HG03066 (cell line): ENCODE measurements around the gene LHFPL2.
"Not testable (repeated sequence)": the region's sequence is repeated elsewhere in the genome, so short reads cannot be mapped to it uniquely, and the experiment has no call there.

Source experiments
- ATAC-seq: cut with Tn5 transposase; IDR thresholded peaks from one replicate; pipeline ENCODE4 v1.9.1; 2021; ENCODE audit warnings: low read depth; ENCODE audit not compliant: unreplicated experiment

Gene LHFPL2, protein sequence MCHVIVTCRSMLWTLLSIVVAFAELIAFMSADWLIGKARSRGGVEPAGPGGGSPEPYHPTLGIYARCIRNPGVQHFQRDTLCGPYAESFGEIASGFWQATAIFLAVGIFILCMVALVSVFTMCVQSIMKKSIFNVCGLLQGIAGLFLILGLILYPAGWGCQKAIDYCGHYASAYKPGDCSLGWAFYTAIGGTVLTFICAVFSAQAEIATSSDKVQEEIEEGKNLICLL

DNA sequence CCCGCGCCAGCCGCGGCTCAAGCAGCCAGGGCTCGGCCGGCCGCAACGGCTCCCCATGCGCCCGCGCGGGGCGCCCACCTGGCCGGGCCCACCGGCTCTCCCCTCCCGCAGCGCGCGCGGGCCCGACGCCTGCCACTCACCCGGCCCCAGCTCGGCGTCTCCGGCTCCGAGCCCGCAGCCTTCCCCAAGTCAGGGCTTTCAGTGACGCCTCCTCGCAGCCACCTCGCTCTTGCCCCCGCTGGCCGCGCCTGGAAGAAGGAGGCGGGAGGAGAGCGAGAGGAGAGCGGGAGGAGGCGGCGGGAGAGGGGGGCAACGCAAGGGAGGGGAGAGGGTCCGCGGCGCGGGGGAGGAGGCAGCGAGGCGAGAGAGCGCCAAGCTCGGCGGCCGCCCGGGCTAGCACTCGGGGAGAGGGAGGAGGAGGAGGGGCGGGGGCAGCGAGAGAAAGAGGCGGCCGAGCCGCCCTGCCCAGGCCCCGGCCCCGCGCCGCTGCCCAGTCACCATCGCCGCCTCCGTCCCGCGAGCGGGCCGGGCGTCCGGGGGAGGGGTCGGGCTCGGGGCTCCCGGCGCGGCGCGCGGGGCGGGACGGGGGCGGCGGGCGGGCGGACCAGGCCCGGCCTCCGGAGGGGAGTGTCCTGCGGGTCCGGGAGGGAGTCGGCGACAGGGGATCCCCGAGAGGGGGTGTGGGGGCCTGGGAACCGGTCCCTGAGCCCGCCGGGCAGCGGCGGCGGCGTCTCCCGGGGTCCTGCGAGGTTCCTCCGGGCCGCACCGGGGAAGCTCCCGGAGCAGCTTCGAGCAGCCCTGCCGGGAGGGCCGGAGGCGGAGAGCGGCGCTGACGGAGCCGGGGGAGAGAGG, at the start of gene LHFPL2:
Gene LHFPL2 (minus strand): TSS at position 414 of the 852 bp plus-strand sequence. CDS start 138,559 bp downstream, outside the sequence.
- ATAC-seq: peak; percentile 46

DNA sequence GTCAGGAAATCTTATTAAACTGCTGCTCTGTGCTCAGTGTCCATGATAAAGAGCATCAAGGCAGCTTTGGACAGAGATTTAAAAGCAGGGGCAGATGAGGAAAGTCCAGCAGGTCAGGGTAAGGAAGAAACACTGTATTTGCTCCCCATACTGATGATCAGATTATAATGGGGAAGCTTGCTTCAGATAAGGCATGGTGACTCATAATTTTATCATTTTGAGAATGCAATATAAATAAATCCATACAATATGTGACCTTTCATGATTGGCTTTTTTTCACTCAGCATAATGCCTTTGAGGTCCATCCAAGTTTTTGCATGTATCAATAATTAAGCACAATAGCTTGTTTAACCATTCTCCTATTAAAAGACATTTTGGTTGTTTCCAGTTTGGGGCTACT, 48.1 kb upstream of the LHFPL2 start:
- no peak for ATAC-seq

DNA sequence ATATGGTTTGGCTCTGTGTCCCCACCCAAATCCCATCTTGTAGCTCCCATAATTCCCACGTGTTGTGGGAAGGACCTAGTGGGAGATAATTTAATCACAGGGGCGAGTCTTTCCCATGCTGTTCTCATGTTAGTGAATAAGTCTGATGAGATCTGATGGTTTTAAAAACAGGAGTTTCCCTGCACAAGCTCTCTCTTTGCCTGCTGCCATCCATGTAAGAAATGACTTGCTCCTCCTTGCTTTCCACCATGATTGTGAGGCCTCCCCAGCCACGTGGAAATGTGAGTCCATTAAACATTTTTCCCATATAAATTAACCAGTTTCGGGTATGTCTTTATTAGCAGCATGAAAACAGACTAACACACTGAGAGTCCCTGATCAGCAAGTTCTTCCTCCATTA, 47.5 kb upstream of the LHFPL2 start:
- not testable (repeated sequence) for ATAC-seq

DNA sequence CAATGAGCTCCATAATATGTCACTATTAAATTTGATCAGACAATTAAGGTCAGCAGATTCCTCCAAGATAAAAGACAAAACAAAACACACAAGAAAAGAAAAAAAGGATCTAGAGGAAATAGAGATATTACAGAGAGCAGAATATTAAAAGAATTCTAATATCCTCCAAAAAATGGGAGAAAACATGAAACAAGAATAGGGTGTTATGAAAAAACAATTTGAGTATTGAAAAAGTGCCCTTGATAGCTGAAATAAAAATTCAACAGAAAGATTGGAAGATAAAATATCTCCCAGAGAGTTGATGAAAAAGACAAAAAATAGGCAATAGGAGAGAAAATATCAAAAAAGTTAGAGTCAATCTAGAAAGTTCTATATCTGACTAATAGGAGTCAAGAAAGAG, 44.8 kb upstream of the LHFPL2 start:
- no peak for ATAC-seq

DNA sequence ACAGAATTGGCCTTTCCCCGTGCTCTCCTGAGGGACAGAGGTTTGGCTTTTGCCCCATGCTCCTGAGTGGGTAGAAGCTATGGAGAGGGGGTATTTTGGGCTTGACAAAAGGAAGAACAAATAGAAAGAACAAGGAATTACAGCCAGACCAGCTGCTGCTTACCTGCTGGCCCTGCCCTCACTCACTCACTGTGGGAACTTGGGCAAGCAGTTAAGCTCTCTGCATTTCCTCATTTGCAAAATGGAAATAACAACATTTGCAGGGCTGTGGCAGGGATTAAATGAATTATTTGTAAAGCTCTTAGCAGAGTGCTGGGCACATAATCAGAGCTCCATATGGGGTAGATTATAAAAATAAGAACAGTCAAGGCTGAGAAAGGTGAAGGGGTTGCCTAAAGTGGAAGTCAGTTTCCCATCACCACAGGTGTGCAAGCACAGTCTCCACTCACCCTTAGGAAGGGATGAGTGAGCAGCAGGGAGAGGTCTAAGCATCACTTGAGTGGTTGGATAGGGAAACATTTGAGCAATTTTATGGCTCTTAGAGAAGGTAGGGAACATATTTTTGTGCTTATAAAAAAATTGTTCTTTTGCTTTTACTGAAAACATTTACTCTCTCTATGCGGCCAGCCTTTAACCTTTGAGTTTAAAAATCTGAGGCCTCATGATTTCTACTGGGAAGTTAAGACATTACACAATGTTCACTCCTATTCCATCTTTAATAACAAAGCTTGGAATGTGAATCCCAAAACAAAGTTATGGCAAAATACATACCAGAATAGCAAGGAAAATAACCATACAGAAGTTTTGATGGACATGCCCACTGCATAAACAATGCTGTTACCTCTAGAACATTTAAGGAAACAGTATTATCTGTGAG, 42.8 kb upstream of the LHFPL2 start:
- no peak for ATAC-seq

DNA sequence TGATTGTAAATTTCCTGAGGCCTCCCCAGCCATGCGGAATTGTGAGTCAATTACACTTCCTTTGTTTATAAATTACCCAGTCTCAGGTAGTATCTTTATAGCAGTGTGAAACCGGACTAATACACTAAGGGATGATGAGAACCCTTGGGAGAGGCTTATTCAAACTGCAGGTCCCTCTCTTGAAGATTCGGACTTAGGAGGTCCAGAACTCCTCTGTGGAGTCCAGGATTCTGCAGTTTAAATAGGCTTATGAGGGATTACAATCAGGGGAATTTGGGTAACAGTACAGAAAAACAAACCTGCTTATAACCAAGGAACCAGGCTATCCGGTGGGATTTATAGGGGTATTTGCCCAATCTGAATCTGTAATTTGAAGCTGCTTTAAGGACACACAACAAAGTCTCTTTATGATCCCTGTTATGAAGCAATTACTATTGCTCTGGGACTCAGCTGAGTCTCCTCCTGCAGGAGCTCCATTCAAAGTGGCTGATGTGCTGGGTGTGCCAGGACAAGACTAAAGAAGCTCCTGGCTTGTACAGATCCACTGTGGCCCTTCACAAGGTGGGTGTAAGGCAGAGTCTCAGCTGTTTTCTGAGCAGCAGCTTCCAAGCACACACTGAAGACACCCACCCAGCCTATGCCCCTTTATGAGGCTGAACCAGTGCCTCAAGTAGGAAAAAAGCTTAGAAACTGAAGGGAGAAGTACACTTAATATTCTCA, 41.8 kb upstream of the LHFPL2 start:
- ATAC-seq: no peak

DNA sequence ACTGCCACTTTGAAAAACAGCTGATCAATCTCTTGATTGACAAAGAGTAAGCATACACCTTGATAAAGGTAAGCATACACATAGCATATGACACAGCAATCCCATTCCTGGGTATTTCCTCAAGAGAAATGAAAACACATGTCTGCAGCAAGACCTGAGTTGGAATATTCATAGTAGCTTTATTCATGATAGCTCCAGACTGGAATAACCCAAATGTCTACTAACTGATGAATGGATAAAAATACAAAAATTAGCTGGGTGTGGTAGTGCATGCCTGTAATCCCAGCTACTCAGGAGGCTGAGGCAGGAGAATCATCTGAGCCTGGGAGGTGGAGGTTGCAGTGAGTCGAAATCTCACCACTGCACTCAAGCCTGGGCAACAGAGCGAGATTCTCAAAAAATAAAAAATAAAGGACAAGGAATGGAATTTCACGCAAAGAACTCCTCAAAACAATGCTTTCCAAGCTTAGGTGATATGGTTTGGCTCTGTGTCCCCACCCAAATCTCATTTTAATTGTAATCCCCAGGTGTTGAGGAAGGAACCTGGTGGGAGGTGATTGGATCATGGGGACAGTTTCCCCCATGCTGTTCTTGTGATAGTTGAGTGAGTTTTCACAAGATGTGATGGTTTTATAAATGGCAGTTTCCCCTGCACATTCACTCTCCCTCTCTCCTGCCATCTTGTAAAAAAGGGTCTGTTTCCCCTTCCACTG, 41.1 kb upstream of the LHFPL2 start:
- no peak for ATAC-seq

DNA sequence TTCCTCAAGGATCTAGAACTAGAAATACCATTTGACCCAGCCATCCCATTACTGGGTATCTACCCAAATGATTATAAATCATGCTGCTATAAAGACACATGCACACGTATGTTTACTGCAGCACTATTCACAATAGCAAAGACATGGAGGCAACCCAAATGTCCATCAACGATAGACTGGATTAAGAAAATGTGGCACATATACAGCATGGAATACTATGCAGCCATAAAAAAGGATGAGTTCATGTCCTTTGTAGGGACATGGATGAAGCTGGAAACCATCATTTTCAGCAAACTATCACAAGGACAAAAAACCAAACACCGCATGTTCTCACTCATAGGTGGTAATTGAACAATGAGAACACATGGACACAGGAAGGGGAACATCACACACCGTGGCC, 38.9 kb upstream of the LHFPL2 start:
- not testable (repeated sequence) for ATAC-seq

DNA sequence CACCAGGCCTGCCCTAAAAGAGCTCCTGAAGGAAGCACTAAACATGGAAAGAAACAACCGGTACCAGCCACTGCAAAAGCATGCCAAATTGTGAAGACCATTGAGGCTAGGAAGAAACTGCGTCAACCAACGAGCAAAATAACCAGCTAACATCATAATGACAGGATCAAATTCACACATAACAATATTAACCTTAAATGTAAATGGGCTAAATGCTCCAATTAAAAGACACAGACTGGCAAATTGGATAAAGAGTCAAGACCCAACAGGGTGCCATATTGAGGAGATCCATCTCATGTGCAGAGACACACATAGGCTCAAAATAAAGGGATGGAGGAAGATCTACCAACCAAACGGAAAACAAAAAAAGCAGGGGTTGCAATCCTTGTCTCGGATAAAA, 35.3 kb upstream of the LHFPL2 start:
- not testable (repeated sequence) for ATAC-seq

DNA sequence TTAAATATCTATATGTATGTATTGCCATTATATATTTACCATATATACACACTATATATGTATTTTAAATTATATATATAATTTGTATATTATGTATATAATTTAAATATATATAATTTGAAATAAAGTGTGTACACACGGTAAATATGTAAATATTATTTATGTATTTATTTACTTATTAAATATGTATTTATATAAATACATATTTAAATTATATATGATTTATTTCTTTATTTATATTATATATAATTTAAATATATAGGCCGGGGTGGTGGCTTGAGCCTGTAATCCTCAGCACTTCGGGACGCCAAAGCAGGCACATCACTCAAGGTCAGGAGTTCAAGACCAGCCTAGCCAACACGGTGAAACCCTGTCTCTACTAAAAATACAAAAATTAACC, 31.3 kb upstream of the LHFPL2 start:
- no peak for ATAC-seq

DNA sequence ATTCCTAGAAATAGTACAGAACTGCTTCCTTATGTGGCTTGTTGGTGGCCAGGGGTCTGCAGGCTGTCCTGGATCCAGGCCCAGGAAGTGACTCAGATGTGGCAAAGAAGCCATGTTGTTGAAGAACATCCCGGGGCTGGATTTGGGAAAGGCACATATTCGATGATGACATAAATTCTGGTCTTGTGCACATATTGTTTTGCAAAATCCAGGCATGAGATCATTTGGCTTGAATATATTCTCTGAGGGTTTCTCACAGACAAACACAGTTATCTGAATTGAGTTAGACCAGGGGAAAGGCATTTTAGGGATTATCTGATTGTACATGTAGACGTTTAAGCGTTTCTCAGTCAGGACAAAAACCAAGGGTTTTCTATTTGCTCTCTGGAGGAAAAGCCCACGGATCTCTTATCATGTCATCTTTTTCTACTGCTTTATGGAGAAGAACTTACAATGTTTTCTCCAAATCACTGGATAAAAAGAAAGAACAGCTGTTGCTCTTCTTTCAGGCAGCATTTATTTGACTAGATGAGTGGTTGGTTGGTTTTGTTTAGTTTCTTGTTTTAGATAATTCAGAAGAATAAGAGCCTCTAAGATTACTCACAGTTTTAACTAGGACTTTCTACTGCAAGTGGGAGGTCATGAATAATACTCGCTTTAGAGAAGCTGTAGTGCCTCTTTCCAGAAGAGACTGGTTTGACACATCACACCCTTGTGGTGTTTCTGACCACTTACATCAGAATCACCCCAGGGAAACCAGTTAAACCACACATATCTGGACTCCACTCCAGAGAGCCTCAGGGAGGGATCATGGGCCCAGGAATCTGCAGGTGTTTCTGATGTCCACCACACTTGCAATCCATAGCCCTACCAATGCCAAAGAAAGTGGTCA, 29.5 kb upstream of the LHFPL2 start:
- ATAC-seq: no peak

DNA sequence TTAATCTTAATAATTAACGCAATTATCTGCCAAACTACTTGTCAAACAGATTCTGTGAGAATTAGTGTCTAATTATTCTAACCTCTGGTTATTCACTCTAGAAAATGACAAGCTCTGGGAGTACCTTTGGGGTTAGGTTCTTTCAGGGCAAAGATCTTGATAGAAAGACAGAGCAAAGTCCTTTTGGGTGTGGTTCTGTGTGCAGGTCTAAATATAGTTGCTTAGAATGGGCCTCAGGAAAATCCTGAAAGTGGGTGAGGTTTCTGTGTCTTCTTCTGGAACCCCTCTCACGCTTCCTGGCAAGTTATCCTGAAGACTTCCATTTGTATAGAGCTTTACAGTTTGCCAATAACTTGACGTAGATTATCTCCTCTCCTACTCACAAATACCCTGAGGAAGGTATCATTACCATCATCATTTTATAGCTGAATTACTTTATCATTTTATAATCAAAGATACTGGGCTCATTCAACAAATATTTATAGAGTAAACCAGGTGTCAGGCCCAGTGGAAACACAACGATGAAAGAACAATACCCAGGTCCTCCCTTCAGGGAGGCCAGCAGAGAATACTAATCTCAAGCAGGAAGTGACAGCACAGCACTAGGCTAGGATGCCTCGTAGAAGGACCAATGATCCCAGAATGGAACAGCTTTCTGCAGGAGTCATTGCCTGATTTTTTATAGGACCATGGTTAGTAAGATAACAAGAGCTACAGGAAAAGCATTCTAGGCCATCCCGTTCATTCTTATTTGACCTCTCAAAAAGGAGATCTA, 27.6 kb upstream of the LHFPL2 start:
- ATAC-seq: no peak

DNA sequence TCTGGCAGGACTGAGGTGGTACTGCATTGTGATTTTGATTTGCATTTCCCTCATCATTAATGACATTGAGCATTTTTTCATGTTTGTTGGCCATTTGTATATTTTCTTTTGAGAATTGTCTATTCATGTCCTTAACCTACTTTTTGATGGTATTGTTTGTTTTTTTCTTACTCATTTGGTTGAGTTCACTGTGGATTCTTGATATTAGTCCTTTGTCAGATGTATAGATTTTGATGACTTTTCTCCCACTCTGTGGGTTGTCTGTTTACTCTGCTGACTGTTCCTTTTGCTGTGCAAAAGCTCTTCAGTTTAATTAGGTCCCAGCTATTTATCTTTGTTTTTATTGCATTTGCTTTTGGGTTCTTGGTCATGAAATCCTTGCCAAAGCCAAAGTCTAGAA, 25.3 kb upstream of the LHFPL2 start:
- ATAC-seq: not testable (repeated sequence)

DNA sequence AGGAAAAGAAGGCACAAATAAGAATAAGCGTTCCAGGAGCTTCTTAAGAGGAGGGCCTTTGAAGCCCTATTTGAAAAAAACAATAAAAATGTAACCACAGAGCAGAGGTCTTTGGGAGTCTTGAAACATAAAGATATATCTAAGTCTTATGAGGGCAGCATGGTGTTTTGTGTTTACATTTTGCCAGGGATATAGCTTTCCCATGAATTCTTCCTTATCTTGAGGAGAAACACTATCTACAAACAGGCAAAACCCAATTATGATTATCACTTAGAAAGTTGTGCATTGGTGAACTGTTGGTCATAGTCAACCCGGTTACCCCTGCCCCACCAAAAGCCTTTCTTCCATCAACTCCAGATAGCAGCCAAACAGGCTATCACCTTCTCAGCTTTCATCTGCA, 23.6 kb upstream of the LHFPL2 start:
- ATAC-seq: no peak

DNA sequence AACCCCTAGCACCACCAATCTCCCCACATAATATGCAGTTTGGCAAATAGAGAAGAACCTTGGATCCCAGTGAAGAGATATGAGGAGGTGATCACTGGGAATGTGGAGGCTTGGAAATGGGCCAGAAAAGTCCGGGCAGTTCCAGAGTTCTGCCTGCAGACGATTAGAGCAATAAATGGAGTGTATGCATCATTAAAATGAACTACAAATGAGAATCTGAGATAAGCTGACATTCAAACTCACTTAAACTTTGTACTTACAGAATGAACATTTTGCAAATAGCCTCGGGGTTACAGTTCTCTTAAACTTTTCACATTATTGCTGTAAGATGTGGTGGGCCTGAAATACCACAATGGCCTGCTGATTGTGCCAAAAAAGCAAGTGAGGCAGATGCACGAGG, 23.0 kb upstream of the LHFPL2 start:
- no peak for ATAC-seq

DNA sequence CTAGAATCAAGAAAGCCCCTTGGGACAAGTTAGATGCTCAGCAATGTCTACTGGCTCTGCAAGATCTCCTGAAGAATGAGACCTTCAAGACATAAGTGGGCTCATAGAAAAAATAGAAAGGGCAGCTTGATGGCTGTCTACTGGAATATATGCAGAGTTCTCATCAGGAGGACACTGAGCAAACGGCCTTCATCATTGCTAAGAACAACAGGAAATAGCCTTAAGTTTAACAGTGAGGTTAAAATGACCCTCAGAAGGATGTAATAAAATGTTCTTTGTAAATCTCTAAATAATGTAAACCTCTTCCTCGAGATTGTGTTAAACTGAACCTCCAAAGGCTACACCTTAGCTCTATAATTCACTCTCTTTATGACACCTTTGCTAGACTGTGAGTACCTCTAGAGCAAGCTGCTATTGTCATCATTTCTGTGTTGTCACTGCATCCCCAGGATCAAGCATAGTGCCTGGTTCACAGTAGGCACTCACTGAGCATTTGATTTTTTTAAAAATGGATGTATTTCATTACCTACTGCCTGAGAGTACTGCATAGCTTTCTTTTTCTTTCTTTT, 22.2 kb upstream of the LHFPL2 start:
- ATAC-seq: no peak

DNA sequence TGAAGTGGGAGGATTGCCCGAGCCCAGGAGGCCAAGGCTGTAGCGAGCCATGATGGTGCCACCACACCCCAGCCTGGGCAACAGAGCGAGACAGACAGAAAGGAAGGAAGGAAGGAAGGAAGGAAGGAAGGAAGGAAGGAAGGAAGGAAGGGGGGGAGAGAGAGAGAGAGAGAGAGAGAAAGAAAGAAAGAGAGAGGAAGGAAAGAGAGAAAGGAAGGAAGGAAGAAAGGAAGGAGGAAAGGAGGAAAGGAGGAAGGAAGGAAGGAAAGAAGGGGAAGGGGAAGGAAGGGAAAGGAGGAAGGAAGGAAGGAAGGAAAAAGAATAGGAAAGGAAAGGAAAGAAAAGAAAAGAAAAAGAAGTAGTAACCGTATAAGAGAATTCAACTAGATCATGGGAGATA, 20.8 kb upstream of the LHFPL2 start:
- ATAC-seq: no peak
